ENCODE measurements around the gene CD79A. TPM values are rescaled to one million over a fixed set of nuclear protein-coding genes. Genes with fewer than 3 reads are reported as not detected.

CD79A gene
- total RNA-seq, 2 experiments from 2014 or later = 3.7 to 3.8 TPM

DNA sequence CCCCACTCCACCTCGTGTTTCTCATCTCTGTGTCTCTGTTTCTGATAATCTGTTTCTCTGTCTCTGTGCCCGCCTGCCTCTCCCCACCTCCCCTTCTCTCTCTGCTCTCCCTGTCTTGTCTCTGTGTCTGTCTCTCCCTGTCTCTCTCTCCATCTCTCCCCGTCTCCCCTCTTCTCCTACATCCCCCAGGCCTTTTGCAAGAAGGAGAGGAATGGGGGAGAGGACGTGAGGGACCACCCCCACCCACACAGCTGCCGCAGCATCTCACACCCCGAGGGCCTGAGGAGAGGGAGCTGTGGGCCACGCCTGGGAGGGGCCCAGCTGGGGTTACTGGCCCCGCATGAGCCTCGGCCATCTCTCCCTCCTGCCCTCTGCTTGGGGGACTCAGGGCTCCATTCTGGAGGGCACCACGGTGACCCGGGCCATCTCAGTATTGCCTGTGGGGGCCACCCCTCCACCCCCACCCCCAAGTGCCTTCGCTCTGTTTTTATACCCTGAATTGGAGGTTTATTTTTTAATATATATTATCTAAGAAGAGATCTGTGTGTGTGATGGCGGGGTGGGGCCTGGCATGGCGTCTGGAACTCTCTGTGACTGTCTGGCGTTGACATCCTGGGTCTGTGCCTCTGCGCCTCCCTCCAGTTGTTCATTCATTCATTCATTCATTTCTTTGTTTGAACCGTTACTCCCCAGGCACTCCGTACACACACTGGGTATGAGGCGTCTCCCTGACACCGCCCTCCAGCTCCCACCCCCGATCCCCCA, 30.0 kb downstream of the CD79A start:
- Histone ChIP-seq H3K27ac (ENCODE audit: low read depth in 1 of 2, low read length in 2 of 2) (no peak overlapping the region), H3K27me3 (ENCODE audit: control insufficient read depth in 1 of 2, insufficient read depth in 2 of 2, low read length in 2 of 2) (no peaks in the 10 kb centered on the region), H3K36me3 (ENCODE audit: insufficient read depth, low read length) (peaks cover 52% of the 10 kb centered on the region), H3K4me3 (ENCODE audit: low read length) (no peak overlapping the region), H3K4me1 (ENCODE audit: insufficient read depth, low read length) (peaks cover 58% of the 10 kb centered on the region), H3K9me3 (ENCODE audit: control insufficient read depth in 1 of 2, insufficient read depth in 1 of 2, low read length in 2 of 2) (no peaks in the 10 kb centered on the region)
- POLR2A ChIA-PET = interaction anchor here (0.6 to 8.3 kb wide), 6 partner anchors 11 to 1965 kb away, joined by 3 to 92 read pairs (median 4); no protein-coding TSS in a partner anchor
- DNase-seq (no peak), ATAC-seq (ENCODE audit: poor library complexity) (peak; percentile 9)
- peak overlapping the region; percentile 42 for H3K4me3 Mint-ChIP-seq
- TF ChIP-seq, protein P1, sequence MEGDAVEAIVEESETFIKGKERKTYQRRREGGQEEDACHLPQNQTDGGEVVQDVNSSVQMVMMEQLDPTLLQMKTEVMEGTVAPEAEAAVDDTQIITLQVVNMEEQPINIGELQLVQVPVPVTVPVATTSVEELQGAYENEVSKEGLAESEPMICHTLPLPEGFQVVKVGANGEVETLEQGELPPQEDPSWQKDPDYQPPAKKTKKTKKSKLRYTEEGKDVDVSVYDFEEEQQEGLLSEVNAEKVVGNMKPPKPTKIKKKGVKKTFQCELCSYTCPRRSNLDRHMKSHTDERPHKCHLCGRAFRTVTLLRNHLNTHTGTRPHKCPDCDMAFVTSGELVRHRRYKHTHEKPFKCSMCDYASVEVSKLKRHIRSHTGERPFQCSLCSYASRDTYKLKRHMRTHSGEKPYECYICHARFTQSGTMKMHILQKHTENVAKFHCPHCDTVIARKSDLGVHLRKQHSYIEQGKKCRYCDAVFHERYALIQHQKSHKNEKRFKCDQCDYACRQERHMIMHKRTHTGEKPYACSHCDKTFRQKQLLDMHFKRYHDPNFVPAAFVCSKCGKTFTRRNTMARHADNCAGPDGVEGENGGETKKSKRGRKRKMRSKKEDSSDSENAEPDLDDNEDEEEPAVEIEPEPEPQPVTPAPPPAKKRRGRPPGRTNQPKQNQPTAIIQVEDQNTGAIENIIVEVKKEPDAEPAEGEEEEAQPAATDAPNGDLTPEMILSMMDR (IDR thresholded peaks at IDR 0.05) = no peak
- peaks cover 7% of the 10 kb centered on the region for H3K27me3 Mint-ChIP-seq
- CTCF ChIA-PET = interaction anchor here (1.9 kb wide), 1 partner anchor 34 kb away, joined by 4 read pairs; no protein-coding TSS in a partner anchor
- H3K36me3 Mint-ChIP-seq (ENCODE audit: low read depth) = peaks cover 55% of the 10 kb centered on the region
- intact Hi-C loops (cut with DNase I, micrococcal nuclease) = no loop called here
- H3K4me1 Mint-ChIP-seq (ENCODE audit: low read depth) = peaks cover 54% of the 10 kb centered on the region
- peak overlapping the region; percentile 76 for H3K27ac Mint-ChIP-seq
- no peaks in the 10 kb centered on the region for H3K9me3 Mint-ChIP-seq

DNA sequence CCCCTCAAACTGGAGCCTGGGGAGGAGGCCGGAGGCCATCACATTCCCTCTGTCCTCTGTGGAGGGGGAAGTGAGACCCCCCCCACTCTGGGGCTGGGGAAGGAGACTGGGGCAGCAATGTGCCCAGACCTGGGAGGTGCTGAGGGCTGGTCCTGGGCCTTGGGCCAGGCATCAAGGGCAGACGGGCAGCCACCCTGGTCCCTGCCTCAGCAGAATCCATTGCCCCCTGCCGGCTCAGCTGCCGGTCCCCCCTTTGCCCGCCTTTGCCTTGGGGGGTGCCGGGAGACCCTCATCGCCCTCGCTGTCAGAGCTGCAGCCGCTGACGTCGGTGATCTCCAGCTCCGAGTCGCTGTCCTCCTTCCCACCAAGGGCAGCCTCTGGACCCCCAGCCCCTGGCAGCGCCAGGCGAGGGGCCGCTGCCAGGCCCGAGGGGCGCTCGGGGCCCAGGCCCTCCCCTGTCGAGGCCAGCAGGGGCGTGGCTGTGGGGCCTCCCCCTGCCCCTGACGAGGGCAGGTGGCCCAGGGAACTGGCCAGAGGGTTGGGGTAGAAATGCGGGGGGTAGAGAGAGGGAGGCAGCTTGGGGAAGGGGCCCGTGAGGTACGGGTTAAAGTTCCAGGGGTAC, 31.0 kb downstream of the CD79A start:
- intact Hi-C loops (cut with DNase I, micrococcal nuclease) = no loop called here
- Mint-ChIP-seq H3K27me3 (peaks cover 10% of the 10 kb centered on the region), H3K36me3 (ENCODE audit: low read depth) (peaks cover 45% of the 10 kb centered on the region), H3K27ac (no peak overlapping the region), H3K9me3 (no peaks in the 10 kb centered on the region), H3K4me3 (no peak overlapping the region), H3K4me1 (ENCODE audit: low read depth) (peaks cover 59% of the 10 kb centered on the region)
- ATAC-seq (ENCODE audit: poor library complexity) (no peak), DNase-seq (no peak)
- CTCF ChIA-PET = no interaction called here
- H3K4me1 ChIP-seq (ENCODE audit: insufficient read depth, low read length) = peaks cover 58% of the 10 kb centered on the region
- no peak overlapping the region for H3K27ac ChIP-seq (ENCODE audit: low read depth in 1 of 2, low read length in 2 of 2)
- H3K36me3 ChIP-seq (ENCODE audit: insufficient read depth, low read length) = peaks cover 42% of the 10 kb centered on the region
- H3K4me3 ChIP-seq (ENCODE audit: low read length) = no peak overlapping the region
- POLR2A ChIA-PET = interaction anchor here (0.7 to 8.3 kb wide), 7 partner anchors 12 to 48 kb away, joined by 3 to 92 read pairs (median 4); partner anchors contain the start of genes ERFL and RPS19
- H3K9me3 ChIP-seq (ENCODE audit: control insufficient read depth in 1 of 2, insufficient read depth in 1 of 2, low read length in 2 of 2) = no peaks in the 10 kb centered on the region
- H3K27me3 ChIP-seq (ENCODE audit: control insufficient read depth in 1 of 2, insufficient read depth in 2 of 2, low read length in 2 of 2) = peaks cover 0 to 3% of the 10 kb centered on the region in 2 experiments
- TF ChIP-seq, protein P1 (IDR thresholded peaks at IDR 0.05) = no peak

DNA sequence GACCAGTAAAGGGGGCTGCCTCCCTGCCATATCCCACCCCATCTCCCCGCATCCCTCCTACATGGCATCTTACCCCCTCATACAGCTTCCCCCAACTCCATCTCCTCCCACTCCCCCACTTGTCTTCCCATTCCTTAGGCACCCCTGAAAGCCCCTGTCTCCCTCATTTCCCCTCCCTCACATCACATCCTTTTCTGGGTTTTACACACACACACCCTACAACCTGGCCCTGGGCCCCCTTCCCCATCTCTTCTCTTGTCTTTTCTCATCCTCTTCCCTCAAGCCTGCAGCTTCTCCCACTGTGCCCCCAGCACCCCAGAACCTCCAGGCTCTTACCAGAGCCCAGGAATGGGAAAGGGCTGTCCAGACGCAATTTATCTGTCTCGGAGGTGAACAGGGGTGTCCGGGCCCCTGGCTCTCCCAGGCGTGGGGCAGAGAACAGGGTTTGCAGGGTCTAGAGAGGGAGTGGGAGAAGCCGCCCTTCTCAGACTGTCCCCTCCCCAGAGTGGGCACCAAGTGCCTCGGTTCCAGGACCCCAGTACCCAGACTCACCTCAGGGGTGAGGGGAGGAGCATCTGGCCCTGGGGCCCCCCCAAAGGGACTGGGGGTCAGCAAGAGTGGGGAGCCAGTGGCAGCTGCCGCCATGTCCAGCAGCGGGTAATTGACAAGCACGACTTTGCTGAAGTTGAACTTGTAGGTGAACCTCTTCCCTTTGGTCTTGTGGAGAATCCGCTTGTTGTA, 31.8 kb downstream of the CD79A start:
- peaks cover 10% of the 10 kb centered on the region for H3K27me3 Mint-ChIP-seq
- CTCF ChIA-PET = no interaction called here
- H3K4me3 ChIP-seq (ENCODE audit: low read length) = no peak overlapping the region

More for the DNA sequence above, 31.8 kb downstream of the CD79A start:
- intact Hi-C loops (cut with DNase I, micrococcal nuclease) = no loop called here
- H3K9me3 ChIP-seq (ENCODE audit: control insufficient read depth in 1 of 2, insufficient read depth in 1 of 2, low read length in 2 of 2) = no peaks in the 10 kb centered on the region
- Mint-ChIP-seq H3K4me1 (ENCODE audit: low read depth) (peaks cover 61% of the 10 kb centered on the region), H3K36me3 (ENCODE audit: low read depth) (peaks cover 37% of the 10 kb centered on the region), H3K4me3 (peak overlapping the region; percentile 2), H3K27ac (peak overlapping the region; percentile 49), H3K9me3 (no peaks in the 10 kb centered on the region)
- H3K36me3 ChIP-seq (ENCODE audit: insufficient read depth, low read length) = peaks cover 34% of the 10 kb centered on the region
- H3K27ac ChIP-seq (ENCODE audit: low read depth in 1 of 2, low read length in 2 of 2) = no peak overlapping the region
- POLR2A ChIA-PET = interaction anchor here (0.7 to 8.3 kb wide), 7 partner anchors 19 to 49 kb away, joined by 3 to 92 read pairs (median 6); partner anchors contain the start of genes ERFL and RPS19
- ATAC-seq (ENCODE audit: poor library complexity) = no peak
- DNase-seq = no peak
- peaks cover 58% of the 10 kb centered on the region for H3K4me1 ChIP-seq (ENCODE audit: insufficient read depth, low read length)
- TF ChIP-seq, protein P1 (IDR thresholded peaks at IDR 0.05) = no peak
- peaks cover 6 to 9% of the 10 kb centered on the region in 2 experiments for H3K27me3 ChIP-seq (ENCODE audit: control insufficient read depth in 1 of 2, insufficient read depth in 2 of 2, low read length in 2 of 2)

Measured in CD4-positive, alpha-beta T cell (primary cell).